HCT116 (cell line): Measurements from ENCODE around the gene DGKB. TPM values are rescaled to one million over a fixed set of nuclear protein-coding genes. Genes with fewer than 3 reads are reported as not detected.

Experiments
- ATAC-seq: fragments of 200-7000 bp; cut with Tn5 transposase; 2 replicates; pipeline ENCODE4 v1.9.1; 2020; ENCODE audit warnings: mild to moderate bottlenecking, moderate library complexity
- BruUV-seq: library from RNA; stranded (reverse); fragments of 400-500 nt; replicated peaks from 2 replicates; lab custom pipeline; 2021; lab: Mats Ljungman, UMichigan
- CTCF ChIA-PET: fragments of 300-600 bp; sonication (Branson Sonifier 250); formaldehyde crosslinking; loops from one replicate; lab custom pipeline; 2021; ENCODE audit warnings: antibody characterized with exemption; lab: Charles Lee
- POLR2A ChIA-PET: fragments of 300-600, 350-600 bp; sonication (Branson Sonifier 250); formaldehyde crosslinking; loops from one replicate; lab custom pipeline; 2021; ENCODE audit warnings: antibody characterized with exemption; lab: Charles Lee
- RAD21 ChIA-PET, 2 experiments: fragments of 300-600 bp; sonication (Branson Sonifier 250); formaldehyde crosslinking; loops; one replicate each; lab custom pipeline; 2023; ENCODE audit warnings: low total read pairs in 2 of 2; ENCODE audit not compliant: uncharacterized antibody in 2 of 2, unreplicated experiment in 2 of 2, low non-redundant PET in 1 of 2; lab: Charles Lee
- DNase-seq: peaks from one replicate; pipeline ENCODE4 v3.0.0-alpha.2; 2010; ENCODE audit warnings: low read depth, low spot score
- H2AFZ ChIP-seq: fragments of 200-600 bp; shearing (Covaris generic), sonication (generic); 2 replicates; pipeline ENCODE4 v1.6.1; 2017; ENCODE audit warnings: low read depth, mixed run types, mixed read lengths, antibody characterized with exemption, low read length; ENCODE audit not compliant: poor library complexity, severe bottlenecking
- H3K27ac ChIP-seq: 2 replicates; pipeline ENCODE4 v1.5.1; 2012; ENCODE audit warnings: low read depth, low read length
- H3K27me3 ChIP-seq: fragments of 200-600 bp; sonication (generic); 2 replicates; pipeline ENCODE4 v1.6.1; 2016; ENCODE audit warnings: mixed run types, low read length, mixed read lengths; ENCODE audit not compliant: insufficient read depth
- H3K36me3 ChIP-seq, 2 experiments: fragments of 200-500 bp in 1 of 2; fragments of 200-600 bp in 1 of 2; sonication (Bioruptor generic) in 1 of 2; sonication (generic) in 1 of 2; 2 replicates each; pipeline versions ENCODE4 v1.5.1 to v1.6.1; 2014 to 2016; ENCODE audit warnings: low read length in 2 of 2, inconsistent platforms in 1 of 2, mixed read lengths in 1 of 2, mixed run types in 1 of 2; ENCODE audit not compliant: insufficient read depth in 2 of 2, control insufficient read depth in 1 of 2
- H3K4me1 ChIP-seq, 2 experiments: fragments of 200-600 bp in 1 of 2; sonication (generic) in 1 of 2; 2 replicates each; pipeline versions ENCODE4 v1.5.1 to v1.6.1; 2012 to 2017; ENCODE audit warnings: low read length in 2 of 2, inconsistent platforms in 1 of 2, mild to moderate bottlenecking in 1 of 2, mixed read lengths in 1 of 2, mixed run types in 1 of 2, moderate library complexity in 1 of 2; ENCODE audit not compliant: insufficient read depth in 2 of 2, control insufficient read depth in 1 of 2
- H3K4me2 ChIP-seq: fragments of 200-600 bp; sonication (generic); 2 replicates; pipeline ENCODE4 v1.6.1; 2017; ENCODE audit warnings: mixed run types, low read length, mixed read lengths
- H3K4me3 ChIP-seq, 2 experiments: fragments of 200-600 bp in 1 of 2; sonication (generic) in 1 of 2; replicated peaks in 1 of 2; 2 replicates each; pipeline ENCODE4 v1.5.1; 2011 to 2016; ENCODE audit warnings: low read length in 2 of 2, control low read depth in 1 of 2, low read depth in 1 of 2, mild to moderate bottlenecking in 1 of 2, mixed read lengths in 1 of 2, mixed run types in 1 of 2
- H3K79me2 ChIP-seq: fragments of 200-600 bp; sonication (generic); 2 replicates; pipeline ENCODE4 v1.6.1; 2017; ENCODE audit warnings: mild to moderate bottlenecking, mixed run types, low read length, moderate library complexity, mixed read lengths; ENCODE audit not compliant: insufficient read depth
- H3K9ac ChIP-seq: fragments of 200-600 bp; sonication (generic); 2 replicates; pipeline ENCODE4 v1.6.1; 2016; ENCODE audit warnings: low read length, mixed read lengths
- H3K9me2 ChIP-seq: fragments of 200-600 bp; sonication (generic), shearing (Covaris generic); 2 replicates; pipeline ENCODE4 v1.6.1; 2017; ENCODE audit warnings: mixed run types, mild to moderate bottlenecking, moderate library complexity; ENCODE audit not compliant: insufficient read depth
- H3K9me3 ChIP-seq, 2 experiments: fragments of 200-500 bp in 1 of 2; fragments of 200-600 bp in 1 of 2; sonication (Bioruptor generic) in 1 of 2; sonication (generic) in 1 of 2; 2 replicates each; pipeline ENCODE4 v1.6.1; 2014 to 2017; ENCODE audit warnings: low read length in 2 of 2, mixed read lengths in 2 of 2, inconsistent platforms in 1 of 2, low read depth in 1 of 2, mild to moderate bottlenecking in 1 of 2, mixed run types in 1 of 2, moderate library complexity in 1 of 2; ENCODE audit not compliant: control insufficient read depth in 1 of 2, insufficient read depth in 1 of 2
- H4K20me1 ChIP-seq: fragments of 200-600 bp; sonication (generic), shearing (Covaris generic); 2 replicates; pipeline ENCODE4 v1.6.1; 2017; ENCODE audit warnings: mixed run types, mild to moderate bottlenecking, moderate library complexity; ENCODE audit not compliant: insufficient read depth
- EGR1 ChIP-seq: IDR thresholded peaks from 2 replicates; pipeline ENCODE4 v1.6.1; 2012; ENCODE audit warnings: low read depth
- EZH2 ChIP-seq: fragments of 200-600 bp; sonication (generic); IDR thresholded peaks from 2 replicates; pipeline ENCODE4 v1.6.1; 2017; ENCODE audit warnings: antibody characterized with exemption, mixed run types
- JUND ChIP-seq: IDR thresholded peaks from 2 replicates; pipeline ENCODE4 v1.6.1; 2012
- POLR2AphosphoS5 ChIP-seq: IDR thresholded peaks from 2 replicates; pipeline ENCODE4 v1.6.1; 2011; ENCODE audit warnings: mild to moderate bottlenecking, low read depth, low read length, moderate library complexity
- SIN3A ChIP-seq: IDR thresholded peaks from 2 replicates; pipeline ENCODE4 v1.6.1; 2012; ENCODE audit warnings: low read depth
- SRF ChIP-seq: IDR thresholded peaks from 2 replicates; pipeline ENCODE4 v1.6.1; 2012; ENCODE audit warnings: low read depth
- TCF7L2 ChIP-seq: IDR thresholded peaks from 2 replicates; pipeline ENCODE4 v1.7.0; 2011; ENCODE audit warnings: borderline replicate concordance, inconsistent platforms; ENCODE audit not compliant: insufficient read depth, insufficient read length; ENCODE audit errors: extremely low read depth
- ZNF274 ChIP-seq: fragments of 200-500 bp; sonication (Bioruptor generic); IDR thresholded peaks from 2 replicates; pipeline ENCODE4 v1.6.1; 2014; ENCODE audit warnings: mild to moderate bottlenecking, low read depth, low read length, inconsistent platforms
- intact Hi-C: fragments of 100-400 bp; cut with micrococcal nuclease; formaldehyde crosslinking; loops from 2 replicates; pipeline ENCODE4 v1.10.0; 2022
- total RNA-seq: library from RNA; stranded (reverse); gene quantifications from one replicate; pipeline ENCODE4 v1.2.1, GENCODE V29; 2021; ENCODE audit not compliant: unreplicated experiment
- TF ChIP-seq, protein P1 (sequence below): IDR thresholded peaks from 2 replicates; pipeline ENCODE4 v1.6.1; 2012
- TF ChIP-seq, protein P2 (sequence below): IDR thresholded peaks from 2 replicates; pipeline ENCODE4 v1.6.1; 2011; ENCODE audit warnings: mild to moderate bottlenecking, low read length, moderate library complexity; ENCODE audit not compliant: insufficient replicate concordance; ENCODE audit errors: extremely low read depth

DGKB gene
- total RNA-seq, 1 experiment from 2014 or later, result 0.05 TPM

DNA sequence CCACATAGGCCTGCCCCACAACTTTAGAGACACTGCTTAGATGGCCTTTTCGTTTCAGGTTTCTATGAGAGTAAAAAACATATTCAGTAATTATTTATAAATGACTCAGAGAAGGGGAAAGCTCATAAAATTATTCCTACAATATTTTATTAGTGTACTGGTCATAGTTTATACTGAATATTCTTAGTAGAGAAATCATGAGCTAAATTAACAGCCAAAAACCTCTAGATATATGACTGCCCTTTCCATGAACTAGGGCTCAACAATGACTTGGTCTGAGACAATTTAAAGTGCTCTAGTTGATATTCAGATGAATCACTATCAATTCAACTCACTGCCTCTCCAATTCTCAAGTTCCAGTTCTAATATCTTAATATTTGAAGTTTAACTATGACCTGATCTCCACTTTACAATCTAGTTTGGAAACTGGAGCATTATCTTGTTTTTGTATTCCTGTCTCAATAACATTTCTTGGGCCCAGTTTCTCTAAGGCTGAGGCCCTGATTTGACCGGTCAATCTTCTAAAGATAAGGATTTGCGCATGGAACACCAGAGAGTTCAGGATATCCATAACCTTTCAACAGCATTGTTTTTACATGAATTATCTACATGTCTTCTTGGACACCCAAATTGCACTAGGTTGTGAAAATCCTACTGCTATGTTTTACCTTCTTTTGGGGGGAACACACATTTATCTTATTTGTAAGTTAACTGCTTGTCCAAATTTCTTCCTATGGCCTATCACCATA is 141.6 kb downstream of the DGKB start:
- RAD21 ChIA-PET, result no interaction called here
- Histone ChIP-seq H3K27me3 (no peaks in the 10 kb centered on the region), H3K79me2 (no peaks in the 10 kb centered on the region), H3K9me3 (no peaks in the 10 kb centered on the region), H2AFZ (no peak overlapping the region), H3K4me2 (no peak overlapping the region), H3K27ac (no peak overlapping the region), H3K9me2 (no peaks in the 10 kb centered on the region), H3K36me3 (no peaks in the 10 kb centered on the region), H4K20me1 (no peaks in the 10 kb centered on the region), H3K9ac (no peak overlapping the region), H3K4me3 (no peak overlapping the region), H3K4me1 (no peaks in the 10 kb centered on the region)
- CTCF ChIA-PET, result no interaction called here
- DNase-seq, result no peak
- no peak for TF ChIP-seq EZH2
- TF ChIP-seq, protein P1, sequence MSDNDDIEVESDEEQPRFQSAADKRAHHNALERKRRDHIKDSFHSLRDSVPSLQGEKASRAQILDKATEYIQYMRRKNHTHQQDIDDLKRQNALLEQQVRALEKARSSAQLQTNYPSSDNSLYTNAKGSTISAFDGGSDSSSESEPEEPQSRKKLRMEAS, result no peak
- TF ChIP-seq POLR2AphosphoS5, result no peak
- no peak for TF ChIP-seq SIN3A
- TF ChIP-seq, protein P2, sequence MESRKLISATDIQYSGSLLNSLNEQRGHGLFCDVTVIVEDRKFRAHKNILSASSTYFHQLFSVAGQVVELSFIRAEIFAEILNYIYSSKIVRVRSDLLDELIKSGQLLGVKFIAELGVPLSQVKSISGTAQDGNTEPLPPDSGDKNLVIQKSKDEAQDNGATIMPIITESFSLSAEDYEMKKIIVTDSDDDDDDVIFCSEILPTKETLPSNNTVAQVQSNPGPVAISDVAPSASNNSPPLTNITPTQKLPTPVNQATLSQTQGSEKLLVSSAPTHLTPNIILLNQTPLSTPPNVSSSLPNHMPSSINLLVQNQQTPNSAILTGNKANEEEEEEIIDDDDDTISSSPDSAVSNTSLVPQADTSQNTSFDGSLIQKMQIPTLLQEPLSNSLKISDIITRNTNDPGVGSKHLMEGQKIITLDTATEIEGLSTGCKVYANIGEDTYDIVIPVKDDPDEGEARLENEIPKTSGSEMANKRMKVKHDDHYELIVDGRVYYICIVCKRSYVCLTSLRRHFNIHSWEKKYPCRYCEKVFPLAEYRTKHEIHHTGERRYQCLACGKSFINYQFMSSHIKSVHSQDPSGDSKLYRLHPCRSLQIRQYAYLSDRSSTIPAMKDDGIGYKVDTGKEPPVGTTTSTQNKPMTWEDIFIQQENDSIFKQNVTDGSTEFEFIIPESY, result no peak
- no peak for TF ChIP-seq SRF
- TF ChIP-seq JUND, result no peak
- TF ChIP-seq ZNF274, result no peak
- TF ChIP-seq TCF7L2, result no peak
- no peak for TF ChIP-seq EGR1
- intact Hi-C loops, result no loop called here
- no TSS peak for BruUV-seq
- POLR2A ChIA-PET, result no interaction called here
- ATAC-seq, result no peak
